Subcutaneous abdominal adipose tissue (tissue), 5 donors: ENCODE measurements around the gene TMEM270.

Experiments used
- H3K27ac ChIP-seq: one replicate; pipeline ENCODE4 v1.7.0; 2013; ENCODE audit warnings: low read depth, mild to moderate bottlenecking, inconsistent platforms, low read length, moderate library complexity
- H3K27me3 ChIP-seq, 5 donors: one replicate each; pipeline ENCODE4 v1.7.0; 2013; ENCODE audit warnings: low read length in 5 of 5, inconsistent platforms in 1 of 5; ENCODE audit not compliant: control insufficient read depth in 5 of 5, insufficient read depth in 4 of 5
- H3K36me3 ChIP-seq, 5 donors: one replicate each; pipeline ENCODE4 v1.7.0; 2013; ENCODE audit warnings: low read length in 5 of 5; ENCODE audit not compliant: control insufficient read depth in 5 of 5, insufficient read depth in 5 of 5
- H3K4me1 ChIP-seq, 5 donors: one replicate each; pipeline ENCODE4 v1.7.0; 2013; ENCODE audit warnings: low read length in 5 of 5, mild to moderate bottlenecking in 3 of 5, moderate library complexity in 1 of 5; ENCODE audit not compliant: control insufficient read depth in 5 of 5, insufficient read depth in 5 of 5
- H3K4me3 ChIP-seq, 5 donors: one replicate each; pipeline ENCODE4 v1.7.0; 2013; ENCODE audit warnings: low read length in 5 of 5, low read depth in 1 of 5
- H3K9ac ChIP-seq, 5 donors: one replicate each; pipeline ENCODE4 v1.7.0; 2013; ENCODE audit warnings: low read length in 5 of 5, mild to moderate bottlenecking in 4 of 5, moderate library complexity in 3 of 5
- H3K9me3 ChIP-seq, 5 donors: one replicate each; pipeline ENCODE4 v1.7.0; 2013; ENCODE audit warnings: low read length in 5 of 5; ENCODE audit not compliant: control insufficient read depth in 5 of 5
- donor health status: healthy.
- donor health status: healthy.
- donor health status: healthy.
- donor health status: healthy.
- donor health status: healthy.

Gene TMEM270

DNA sequence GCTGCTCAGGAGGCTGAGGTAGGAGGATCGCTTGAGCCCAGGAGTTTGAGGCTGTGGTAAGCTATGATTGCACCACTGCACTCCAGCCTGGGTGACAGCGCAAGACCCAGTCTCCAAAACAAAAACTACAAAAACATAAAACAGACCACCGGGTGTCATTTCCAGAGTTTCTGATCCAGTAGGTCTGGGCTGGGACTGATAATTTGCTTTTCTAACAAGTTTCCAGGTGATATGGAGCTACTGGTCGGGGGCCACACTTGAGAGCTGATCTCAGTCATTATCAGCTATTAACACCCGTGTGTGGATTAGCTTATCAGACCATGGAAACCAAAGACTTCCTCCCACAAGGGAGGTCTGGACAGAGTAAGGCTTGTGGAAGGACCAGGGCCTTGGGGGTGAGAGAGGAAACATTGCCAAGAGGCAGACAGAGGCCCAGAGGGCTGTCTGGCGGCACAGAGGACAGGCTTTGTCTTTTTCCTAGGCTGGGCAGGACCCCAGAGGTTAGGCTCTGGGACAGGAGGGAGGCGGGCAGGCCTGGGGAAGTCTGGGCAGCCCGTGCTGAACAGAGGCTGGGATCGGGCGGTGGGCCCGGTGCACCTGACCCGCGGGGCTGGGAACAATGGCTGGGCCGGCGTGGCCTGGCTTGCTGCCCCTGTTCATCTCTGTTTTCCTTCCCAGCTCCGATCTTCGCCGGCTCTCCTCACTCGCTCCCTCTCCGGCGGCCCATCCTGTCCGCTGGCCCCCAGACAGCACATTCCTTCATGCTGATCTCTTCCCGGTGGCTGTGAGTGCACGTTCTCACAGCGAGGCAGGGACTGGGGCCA, 25.2 kb downstream of the TMEM270 start:
- H3K27ac ChIP-seq = no peak overlapping the region
- H3K9me3 ChIP-seq = no peaks in the 10 kb centered on the region
- H3K36me3 ChIP-seq = no peaks in the 10 kb centered on the region
- peaks cover 8 to 36% (median 32%) of the 10 kb centered on the region in 5 donors for H3K4me1 ChIP-seq
- no peak overlapping the region for H3K4me3 ChIP-seq
- peak overlapping the region in 2 of 5 donors; percentile 41 to 68 for H3K9ac ChIP-seq
- H3K27me3 ChIP-seq = peaks cover 0 to 12% (median 0%) of the 10 kb centered on the region in 5 donors

DNA sequence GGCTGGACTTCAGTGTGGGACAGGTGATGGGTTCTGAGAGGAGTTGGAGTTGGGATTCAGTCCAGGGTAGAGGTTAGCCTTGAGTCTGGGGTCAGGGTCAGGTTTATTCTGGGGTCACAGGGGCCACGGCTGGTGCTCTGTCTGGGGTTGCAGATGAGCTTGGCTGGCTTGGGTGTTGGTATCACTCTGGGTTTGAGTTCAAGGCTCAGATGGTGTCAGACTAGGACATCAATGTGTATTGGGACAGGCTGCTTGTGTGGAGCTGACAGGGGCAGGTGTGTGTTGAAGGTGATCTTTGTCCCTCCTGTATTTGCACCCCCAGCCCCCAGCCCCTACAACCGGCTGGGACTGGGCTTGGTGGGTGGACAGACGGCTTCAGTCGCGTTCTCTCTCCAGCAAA, 26.8 kb downstream of the TMEM270 start:
- H3K27me3 ChIP-seq = peaks cover 0 to 12% (median 0%) of the 10 kb centered on the region in 5 donors
- no peak overlapping the region for H3K4me3 ChIP-seq
- no peaks in the 10 kb centered on the region for H3K9me3 ChIP-seq
- H3K9ac ChIP-seq = no peak overlapping the region
- H3K4me1 ChIP-seq = peaks cover 2 to 34% (median 26%) of the 10 kb centered on the region in 5 donors
- H3K27ac ChIP-seq = no peak overlapping the region
- H3K36me3 ChIP-seq = no peaks in the 10 kb centered on the region

DNA sequence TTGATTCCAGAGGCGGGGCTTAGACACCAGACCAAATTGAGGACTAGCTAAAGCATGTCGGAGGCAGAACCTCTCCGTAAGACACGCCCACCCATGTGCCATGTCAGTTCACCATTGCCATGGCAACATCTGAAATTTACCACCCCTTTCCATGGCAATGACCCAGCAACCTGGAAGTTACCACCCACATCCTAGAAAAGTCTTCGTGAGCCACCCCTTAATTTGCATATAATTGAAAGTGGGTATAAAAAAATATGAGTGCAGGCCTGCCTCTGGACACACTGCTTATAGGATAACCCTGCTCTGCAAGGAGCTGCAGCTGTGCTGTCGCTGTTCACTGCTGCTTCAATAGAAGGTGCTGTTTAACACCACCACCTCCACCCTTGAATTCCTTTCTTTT, 28.0 kb downstream of the TMEM270 start:
- H3K4me3 ChIP-seq = no peak overlapping the region
- no peaks in the 10 kb centered on the region for H3K9me3 ChIP-seq
- H3K9ac ChIP-seq = no peak overlapping the region
- H3K36me3 ChIP-seq = no peaks in the 10 kb centered on the region
- H3K4me1 ChIP-seq = peaks cover 2 to 46% (median 38%) of the 10 kb centered on the region in 5 donors
- H3K27me3 ChIP-seq = peaks cover 0 to 12% (median 0%) of the 10 kb centered on the region in 5 donors
- no peak overlapping the region for H3K27ac ChIP-seq

DNA sequence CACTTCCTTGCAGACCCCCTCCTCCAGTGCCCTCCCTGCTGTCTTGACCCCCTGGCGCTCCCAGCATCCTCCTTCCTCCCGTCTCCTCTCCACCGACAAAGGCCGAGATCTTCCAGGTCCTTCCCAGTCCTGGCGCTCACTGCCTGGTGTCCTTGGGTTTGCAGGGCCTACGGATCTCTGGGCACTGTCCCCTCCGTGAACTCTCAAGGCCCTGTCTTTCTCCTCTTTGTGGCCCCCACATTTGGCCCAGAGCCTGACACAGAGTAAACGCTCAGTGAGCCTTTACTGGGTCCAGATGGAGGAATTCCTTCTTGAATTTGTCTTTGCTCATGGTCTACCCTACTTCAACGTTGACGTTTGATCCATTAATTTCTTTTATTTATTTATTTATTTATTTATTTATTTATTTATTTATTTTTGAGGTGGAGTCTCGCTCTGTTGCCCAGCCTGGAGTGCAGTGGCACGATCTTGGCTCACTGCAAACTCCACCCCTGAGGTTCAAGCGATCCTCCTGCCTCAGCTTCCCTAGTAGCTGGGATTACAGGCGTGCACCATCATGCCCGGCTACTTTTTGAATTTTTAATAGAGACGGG, 29.7 kb downstream of the TMEM270 start:
- Histone ChIP-seq H3K4me3 (no peak overlapping the region), H3K9me3 (peaks cover 0 to under 1% (median 0%) of the 10 kb centered on the region in 5 donors), H3K4me1 (peaks cover 5 to 63% (median 52%) of the 10 kb centered on the region in 5 donors), H3K27ac (no peak overlapping the region), H3K27me3 (peaks cover 0 to 12% (median 0%) of the 10 kb centered on the region in 5 donors), H3K9ac (no peak overlapping the region), H3K36me3 (no peaks in the 10 kb centered on the region)

DNA sequence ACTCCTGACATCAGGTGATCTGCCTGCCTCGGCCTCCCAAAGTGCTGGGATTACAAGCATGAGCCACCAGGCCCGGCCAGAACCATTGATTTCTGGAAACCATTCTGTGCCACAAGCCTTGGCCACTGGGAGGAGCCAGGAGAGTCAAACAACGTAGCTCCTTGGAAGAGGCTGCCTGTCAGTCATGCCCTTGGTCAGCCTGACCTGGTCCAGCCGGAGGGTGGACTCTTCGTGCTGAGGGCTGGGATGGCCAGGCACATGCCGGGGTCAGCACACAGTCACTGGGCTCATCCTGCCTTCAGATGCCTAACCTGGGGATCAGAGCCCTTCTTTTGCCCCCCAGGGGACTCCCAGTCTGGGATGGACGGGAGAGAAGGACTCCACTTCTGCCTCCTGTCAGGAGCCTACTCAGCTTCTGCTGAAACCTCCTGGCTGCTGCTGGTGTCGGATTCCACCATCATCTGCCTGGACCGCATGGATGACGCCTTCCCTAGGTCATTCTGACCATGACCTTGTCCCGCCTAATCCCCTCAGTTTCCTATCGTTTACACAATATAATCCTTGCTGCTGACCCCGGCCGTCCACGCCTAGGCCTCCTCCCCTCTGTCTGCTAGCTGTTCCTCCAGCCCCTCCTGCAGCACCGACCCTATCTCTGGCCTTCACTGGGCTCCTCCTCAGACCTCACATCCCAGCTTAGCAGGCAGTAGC, 30.4 kb downstream of the TMEM270 start:
- Histone ChIP-seq H3K27ac (no peak overlapping the region), H3K4me1 (peaks cover 5 to 62% (median 46%) of the 10 kb centered on the region in 5 donors)

DNA sequence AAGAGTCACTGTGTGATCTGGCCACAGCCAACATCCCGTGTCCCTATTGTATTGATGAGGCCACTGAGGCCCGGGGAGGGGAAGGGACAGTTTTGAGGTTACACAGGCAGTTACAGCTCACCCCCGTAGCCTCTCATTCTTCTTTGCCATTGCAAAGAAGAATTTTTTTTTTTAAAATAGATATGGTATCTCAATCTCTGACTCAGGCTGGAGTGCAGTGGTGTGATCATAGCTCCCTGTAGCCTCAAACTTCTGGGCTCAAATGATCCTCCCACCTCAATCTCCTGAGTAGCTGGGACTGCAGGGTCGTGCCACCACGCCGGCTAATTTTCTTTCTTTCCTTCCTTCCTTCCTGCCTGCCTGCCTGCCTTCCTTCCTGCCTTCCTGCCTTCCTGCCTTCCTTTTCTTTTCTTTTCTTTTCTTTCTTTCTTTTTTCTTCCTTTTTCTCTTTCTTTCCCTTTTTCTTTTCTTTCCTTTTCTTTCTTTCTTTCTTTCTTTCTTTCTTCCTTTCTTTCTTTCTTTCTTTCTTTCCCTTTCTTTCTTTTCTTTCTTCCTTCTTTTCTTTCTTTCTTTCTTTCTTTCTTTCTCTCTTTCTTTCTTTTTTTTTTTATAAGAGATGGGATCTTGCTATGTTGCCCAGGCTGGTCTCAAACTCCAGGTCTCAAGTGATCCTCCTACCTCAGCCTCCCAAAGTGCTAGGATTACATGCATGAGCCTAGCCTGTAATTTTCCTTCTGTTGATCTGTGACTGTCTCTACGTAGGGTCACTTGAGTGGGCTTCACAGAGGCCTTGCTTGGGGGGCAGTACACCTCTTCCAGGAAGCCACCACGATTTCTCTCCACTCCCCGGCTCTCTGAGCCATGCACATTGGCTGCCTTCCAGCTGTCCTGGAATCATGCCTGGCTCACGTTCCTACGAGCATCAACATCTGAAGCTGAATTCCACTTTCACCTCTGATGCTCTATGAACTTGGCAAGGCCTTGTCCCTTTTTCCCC, 31.3 kb downstream of the TMEM270 start:
- H3K4me3 ChIP-seq = no peak overlapping the region
- no peak overlapping the region for H3K27ac ChIP-seq
- peaks cover 5 to 61% (median 43%) of the 10 kb centered on the region in 5 donors for H3K4me1 ChIP-seq
- H3K9ac ChIP-seq = no peak overlapping the region
- H3K36me3 ChIP-seq = no peaks in the 10 kb centered on the region
- peaks cover 0 to 2% (median 0%) of the 10 kb centered on the region in 5 donors for H3K27me3 ChIP-seq
- H3K9me3 ChIP-seq = peaks cover 0 to 5% (median 4%) of the 10 kb centered on the region in 5 donors

More for the DNA sequence above, 30.4 kb downstream of the TMEM270 start:
- peaks cover 0 to 9% (median 0%) of the 10 kb centered on the region in 5 donors for H3K27me3 ChIP-seq
- no peak overlapping the region for H3K4me3 ChIP-seq
- peaks cover 0 to 4% (median 0%) of the 10 kb centered on the region in 5 donors for H3K9me3 ChIP-seq
- H3K36me3 ChIP-seq = no peaks in the 10 kb centered on the region
- no peak overlapping the region for H3K9ac ChIP-seq

DNA sequence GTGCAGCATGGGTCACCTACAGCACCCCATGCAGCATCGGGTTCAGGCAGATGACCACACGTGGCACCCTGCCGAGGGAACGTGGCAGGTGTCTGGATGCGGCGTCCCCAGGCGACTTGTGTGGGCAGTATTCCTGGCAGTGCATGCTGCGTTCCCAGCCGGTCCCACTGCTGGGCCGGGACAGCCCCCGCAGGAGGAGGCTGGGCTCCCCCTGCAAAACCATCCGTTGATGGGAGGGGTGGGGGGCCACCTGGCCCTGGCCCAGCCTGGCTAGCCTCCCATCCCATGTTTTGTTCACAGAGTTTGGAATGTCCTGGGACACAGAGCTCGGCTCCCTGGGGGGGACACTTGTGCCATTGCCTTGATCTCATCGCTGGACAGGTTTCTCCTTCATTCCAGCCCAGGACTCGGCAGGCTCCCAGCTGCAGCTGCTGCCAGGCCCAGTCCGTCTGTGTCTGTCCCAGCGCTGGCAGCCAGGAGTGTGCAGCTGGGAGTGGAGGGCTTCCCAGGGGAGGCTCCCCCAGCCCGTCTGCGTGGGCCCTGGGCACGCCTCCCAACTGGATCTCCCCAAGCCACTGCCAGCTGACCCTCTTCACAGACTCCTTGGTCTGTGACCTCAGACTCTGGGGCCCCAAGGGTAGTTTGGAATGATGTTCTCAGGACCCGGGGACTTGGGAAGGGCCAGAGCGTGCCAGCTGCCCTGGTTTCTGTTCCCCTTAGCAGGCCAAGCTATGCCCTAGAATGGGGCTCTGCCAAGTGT, 32.6 kb downstream of the TMEM270 start:
- peak overlapping the region in 1 of 5 donors; percentile 13 for H3K9ac ChIP-seq
- no peaks in the 10 kb centered on the region for H3K36me3 ChIP-seq
- H3K27me3 ChIP-seq = no peaks in the 10 kb centered on the region
- H3K4me1 ChIP-seq = peaks cover 5 to 59% (median 43%) of the 10 kb centered on the region in 5 donors
- no peak overlapping the region for H3K4me3 ChIP-seq
- peak overlapping the region; percentile 58 for H3K27ac ChIP-seq
- H3K9me3 ChIP-seq = peaks cover 0 to 5% (median 4%) of the 10 kb centered on the region in 5 donors

DNA sequence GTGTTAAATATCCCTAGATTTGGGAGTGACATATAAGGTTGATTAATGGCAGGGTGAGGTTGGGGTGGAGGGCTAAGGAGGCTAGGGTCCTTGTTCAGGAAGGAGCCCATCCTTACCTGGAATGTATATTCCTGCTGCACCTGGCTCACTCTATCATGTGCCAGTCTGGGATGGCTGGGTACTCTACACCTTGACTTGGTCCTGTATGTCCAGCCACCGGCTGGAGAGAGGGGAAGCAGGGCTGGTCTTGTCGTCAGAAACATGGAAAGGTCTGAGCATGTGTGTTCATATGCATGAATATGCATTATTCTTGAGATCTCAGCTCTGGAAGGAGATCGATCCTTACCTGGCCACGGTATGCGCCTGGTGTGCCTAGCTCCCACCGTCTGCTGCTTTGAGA, 33.2 kb downstream of the TMEM270 start:
- Histone ChIP-seq H3K9ac (peak overlapping the region in 1 of 5 donors; percentile 8), H3K9me3 (peaks cover 0 to 5% (median 4%) of the 10 kb centered on the region in 5 donors), H3K27me3 (no peaks in the 10 kb centered on the region), H3K4me3 (no peak overlapping the region), H3K27ac (peak overlapping the region; percentile 58), H3K36me3 (no peaks in the 10 kb centered on the region), H3K4me1 (peaks cover 5 to 59% (median 43%) of the 10 kb centered on the region in 5 donors)
